GM19035 (cell line): Measurements from ENCODE around the gene NAT8L.

Source experiments
- ATAC-seq: cut with Tn5 transposase; IDR thresholded peaks from one replicate; pipeline ENCODE4 v1.9.1; 2021; ENCODE audit not compliant: unreplicated experiment

NAT8L gene

DNA sequence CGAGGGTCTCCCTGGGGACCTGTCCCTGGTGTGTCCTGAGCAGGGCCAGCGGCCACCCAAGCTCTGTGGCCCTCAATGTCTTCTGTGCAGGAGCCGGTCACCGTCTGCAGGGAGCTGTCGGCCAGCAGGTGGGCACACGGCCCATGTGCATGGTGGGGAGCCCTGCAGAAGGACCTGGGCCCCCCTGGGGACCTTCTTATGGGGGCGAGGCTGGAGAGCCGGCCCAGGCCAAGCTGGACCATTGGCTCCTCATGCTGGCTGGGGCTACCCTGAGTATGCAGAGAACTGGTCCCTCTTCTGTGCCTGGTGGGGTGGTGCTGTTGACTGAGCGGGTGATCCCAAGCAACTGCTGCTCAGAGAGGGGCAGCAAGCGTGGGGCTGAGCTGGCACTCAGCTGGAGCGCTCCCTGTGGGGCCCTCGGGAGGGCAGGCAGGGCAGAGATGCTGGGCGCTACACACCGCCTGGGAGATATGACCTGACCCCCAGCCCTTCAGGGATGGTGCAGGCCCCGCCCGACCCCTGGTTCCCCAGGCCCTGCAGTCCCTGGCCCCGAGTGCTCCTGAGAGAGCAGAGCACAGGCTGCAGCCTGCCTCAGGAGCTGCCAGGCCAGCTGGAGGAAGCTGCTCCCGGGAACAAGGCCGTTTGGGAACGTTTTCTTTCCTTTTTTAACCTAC lies 14.8 kb downstream of the NAT8L start:
- ATAC-seq: no peak

- ATAC-seq: no peak
Measured at GRCh38 chr4:2074588-2074987, 15.5 kb downstream of the NAT8L start.

GRCh38 chr4:2075171-2075986 lies 16.3 kb downstream of the NAT8L start:
- no peak for ATAC-seq

- no peak for ATAC-seq
Measured at GRCh38 chr4:2075987-2076907, 17.1 kb downstream of the NAT8L start.

DNA sequence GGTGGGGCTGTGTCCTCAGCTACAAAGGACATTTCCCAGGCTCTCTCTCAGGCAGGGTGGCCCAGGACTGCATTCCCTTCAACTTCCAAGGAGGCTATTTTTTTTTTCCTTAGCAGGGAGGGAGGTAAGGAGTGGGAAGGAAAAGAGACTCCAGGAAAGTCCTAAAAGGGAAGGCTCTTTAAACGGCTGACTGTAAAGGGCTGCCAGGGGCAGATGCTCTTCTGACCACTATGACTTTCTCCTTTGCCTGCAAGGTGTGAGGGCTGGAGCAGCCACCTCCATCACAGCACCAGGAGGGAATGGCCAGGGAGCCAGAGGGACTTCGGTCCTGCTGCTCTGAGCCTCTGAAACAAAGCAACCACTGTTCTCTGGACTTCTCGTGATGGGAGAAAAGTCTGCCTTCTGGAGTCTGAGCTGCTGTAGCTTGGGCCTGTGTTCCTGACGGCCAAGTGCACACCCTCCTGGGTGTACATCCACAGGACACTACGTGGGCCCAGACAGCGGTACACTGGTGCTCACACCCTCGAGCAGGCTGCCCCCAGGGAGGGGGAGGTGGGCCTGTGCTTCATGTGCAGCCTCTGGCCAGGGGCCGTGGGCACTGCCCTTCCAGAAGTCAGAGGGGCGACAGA lies 17.9 kb downstream of the NAT8L start:
- no peak for ATAC-seq

- ATAC-seq: no peak
Measured at GRCh38 chr4:2077537-2078460, 18.7 kb downstream of the NAT8L start.

- no peak for ATAC-seq
Measured at GRCh38 chr4:2078584-2078983, 19.5 kb downstream of the NAT8L start.

- ATAC-seq: no peak
Measured at GRCh38 chr4:2079006-2079405, 19.9 kb downstream of the NAT8L start.

DNA sequence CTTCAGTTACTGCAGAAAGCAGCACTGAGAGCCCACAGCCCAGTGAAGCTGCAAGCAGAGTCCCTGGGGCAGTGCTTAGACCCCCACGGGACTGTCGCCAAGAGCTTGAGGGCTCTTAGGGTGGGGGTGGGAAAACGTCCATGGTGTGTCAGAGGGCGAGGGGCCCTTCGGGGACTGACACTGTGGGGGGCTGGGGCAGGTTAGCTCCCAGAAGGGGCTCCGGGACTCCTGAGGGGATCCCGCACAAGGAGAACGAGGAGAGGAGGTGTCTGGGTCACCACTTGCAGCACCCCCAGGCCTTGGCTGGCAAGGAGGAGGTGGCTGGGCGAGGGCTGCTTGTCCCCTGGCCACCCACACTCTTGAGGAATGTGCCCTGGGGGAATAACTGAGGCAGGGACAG lies 20.8 kb downstream of the NAT8L start:
- no peak for ATAC-seq

DNA sequence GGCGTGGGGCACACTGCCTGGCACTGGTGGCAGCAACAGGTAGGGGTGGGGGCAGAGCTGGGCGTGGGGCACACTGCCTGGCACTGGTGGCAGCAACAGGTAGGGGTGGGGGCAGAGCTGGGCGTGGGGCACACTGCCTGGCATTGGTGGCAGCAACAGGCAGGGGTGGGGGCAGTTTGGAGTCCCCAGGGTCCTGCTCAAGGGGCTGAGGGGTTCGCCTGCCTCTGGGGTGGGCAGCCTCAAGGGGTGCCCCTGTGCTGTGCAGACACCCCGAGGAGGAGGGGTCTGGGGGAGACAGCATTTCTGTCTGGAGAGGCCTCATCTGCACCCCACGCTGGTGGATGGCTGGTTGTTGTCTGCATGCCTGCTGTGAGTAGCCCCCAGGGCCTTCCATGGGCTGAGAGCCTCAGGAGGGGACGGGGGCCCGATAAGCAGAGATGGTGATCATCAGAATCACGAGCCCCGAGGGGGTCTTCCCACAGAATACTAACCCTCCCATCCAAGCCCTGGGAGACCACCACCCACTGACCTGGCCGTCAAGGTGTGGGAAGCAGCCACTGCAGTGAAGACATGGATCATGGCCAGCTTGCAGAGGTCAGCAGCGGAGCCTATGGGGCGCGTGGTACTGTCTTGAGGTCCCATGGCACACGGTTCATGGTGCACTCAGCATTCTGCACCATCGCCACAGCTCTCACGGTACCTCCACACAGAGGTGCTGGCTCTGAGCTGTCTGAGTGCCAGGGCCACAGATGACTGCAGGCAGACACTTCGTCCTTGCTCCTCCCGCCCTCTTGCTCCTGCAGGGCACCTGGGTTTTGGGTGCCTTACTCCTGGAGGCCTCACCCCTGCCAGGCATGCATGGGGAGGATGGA lies 21.5 kb downstream of the NAT8L start:
- no peak for ATAC-seq

DNA sequence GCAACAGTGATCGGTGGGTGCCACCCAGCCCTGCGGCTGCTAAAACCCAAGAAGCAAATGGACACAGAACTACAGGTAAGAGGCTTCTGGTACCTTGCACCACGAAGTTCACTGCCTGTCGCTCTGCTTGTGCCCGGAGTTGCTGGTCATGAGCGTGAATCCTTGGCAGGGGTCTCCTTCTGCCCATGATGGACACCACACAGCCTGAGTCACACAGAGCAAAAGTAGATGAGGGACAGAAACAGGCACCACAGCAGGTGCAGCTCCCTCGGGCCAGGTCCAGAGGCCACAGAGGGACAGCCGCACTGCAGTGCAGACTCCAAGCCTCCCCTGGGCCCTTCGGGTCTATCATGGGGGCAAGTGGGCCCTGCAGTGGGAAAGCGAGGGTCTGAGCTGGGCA lies 22.4 kb downstream of the NAT8L start:
- ATAC-seq: no peak

- no peak for ATAC-seq
Measured at GRCh38 chr4:2082118-2082517, 23.0 kb downstream of the NAT8L start.

DNA sequence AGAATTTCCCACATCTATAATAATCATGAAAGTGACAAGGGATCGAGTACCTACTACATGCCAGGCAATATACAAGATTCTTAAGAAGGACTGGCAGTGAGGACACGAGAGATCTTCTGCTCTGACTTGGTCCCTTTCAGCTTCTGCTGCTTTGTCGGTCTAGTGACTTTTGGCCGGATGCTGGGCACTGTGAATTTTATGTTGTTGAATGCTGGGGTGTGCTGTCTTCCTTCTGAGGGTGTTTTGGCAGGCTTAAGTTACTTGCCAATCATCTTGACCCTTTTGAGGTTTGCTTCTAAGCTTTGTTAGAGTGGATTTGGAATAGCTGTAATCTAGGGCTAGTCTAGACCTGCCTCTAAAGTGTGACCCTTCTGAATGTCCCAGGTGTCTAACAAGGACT lies 23.5 kb downstream of the NAT8L start:
- no peak for ATAC-seq

- no peak for ATAC-seq
Measured at GRCh38 chr4:2083116-2083825, 24.1 kb downstream of the NAT8L start.

DNA sequence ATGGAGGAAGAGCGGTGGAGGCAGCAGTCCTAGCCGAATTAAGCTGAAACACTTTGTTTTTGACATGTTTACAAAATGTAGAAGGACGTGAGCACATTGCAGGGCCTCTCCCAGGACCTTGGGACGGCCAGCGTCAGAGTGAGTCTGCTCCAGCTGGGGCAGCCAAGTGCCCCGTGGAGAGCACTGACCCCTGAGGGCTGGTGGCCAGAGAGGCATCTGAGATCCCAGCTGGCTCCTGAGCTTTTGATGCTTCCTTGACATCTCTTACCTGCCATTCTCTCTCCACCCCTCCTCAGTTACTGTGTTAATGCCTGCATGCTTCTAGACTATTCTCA lies 24.7 kb downstream of the NAT8L start:
- ATAC-seq: no peak

DNA sequence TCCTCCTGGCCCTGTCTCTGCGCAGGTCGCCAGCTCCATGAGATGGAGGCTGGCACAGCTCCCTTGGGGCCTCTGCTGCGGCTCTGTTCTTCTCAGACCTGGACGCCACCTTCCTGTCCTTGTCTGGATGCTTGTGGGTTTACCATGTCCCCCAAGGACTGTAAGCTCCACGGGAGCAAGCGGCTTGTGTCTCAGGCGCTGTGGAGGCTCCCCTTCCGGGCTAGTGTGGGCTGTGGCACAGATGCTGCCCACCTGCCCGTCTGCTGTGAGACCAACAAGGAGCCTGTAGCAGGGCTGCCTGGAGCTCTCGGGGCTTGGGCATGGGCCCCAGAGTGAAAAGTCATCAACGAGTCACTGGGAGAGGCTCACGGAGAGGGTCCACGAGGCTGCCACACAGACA lies 25.2 kb downstream of the NAT8L start:
- ATAC-seq: no peak

- no peak for ATAC-seq
Measured at GRCh38 chr4:2085496-2085901, 26.4 kb downstream of the NAT8L start.

- ATAC-seq: no peak
Measured at GRCh38 chr4:2087170-2087569, 28.0 kb downstream of the NAT8L start.

DNA sequence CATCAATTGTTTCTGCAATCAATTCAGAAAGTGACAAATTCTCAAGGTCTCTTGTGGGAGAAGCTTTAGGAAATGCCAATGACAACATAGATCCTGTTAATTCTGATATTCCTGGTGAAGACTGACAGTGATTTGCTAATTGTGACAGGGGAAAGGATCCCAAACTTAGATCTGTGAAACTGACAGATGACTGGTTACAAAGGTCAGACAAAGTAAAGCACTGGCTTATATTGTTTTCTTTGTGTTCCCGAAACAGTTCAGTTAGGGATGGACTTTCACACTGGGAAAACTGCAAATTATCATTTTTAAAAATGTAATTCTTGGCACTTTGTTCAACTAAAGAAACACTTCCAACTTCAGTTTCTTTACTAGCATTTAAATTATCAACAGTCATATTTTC lies 30.1 kb downstream of the NAT8L start:
- no peak for ATAC-seq
